CD4-positive, alpha-beta T cell treated with Interferon alpha-2 for 1 hour (primary cell): ENCODE measurements around the gene HPSE2.

Experiments used
- DNase-seq, 2 donors: peaks; one replicate each; pipeline ENCODE4 v3.0.0-alpha.2; 2020 to 2022

The HPSE2 gene

DNA sequence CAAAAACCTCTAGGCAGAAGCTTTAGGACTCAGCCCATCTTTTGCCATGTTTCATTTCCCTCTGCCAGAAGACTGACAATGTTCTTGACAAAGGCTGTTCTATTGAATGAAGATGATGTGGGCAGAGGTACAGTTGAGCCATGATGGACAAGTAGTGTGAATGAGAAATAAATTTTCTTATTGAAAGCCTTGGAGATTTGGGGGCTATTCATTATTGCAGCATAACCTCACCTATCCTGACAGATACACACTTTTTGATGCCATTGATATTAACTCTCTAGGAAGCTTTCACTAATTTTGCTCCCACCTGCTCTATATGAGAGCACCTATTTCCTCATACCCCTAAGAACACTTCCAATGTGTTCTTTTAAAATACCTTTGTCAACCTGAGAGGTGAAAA is 752.0 kb downstream of the HPSE2 start:
- DNase-seq = no peak

DNA sequence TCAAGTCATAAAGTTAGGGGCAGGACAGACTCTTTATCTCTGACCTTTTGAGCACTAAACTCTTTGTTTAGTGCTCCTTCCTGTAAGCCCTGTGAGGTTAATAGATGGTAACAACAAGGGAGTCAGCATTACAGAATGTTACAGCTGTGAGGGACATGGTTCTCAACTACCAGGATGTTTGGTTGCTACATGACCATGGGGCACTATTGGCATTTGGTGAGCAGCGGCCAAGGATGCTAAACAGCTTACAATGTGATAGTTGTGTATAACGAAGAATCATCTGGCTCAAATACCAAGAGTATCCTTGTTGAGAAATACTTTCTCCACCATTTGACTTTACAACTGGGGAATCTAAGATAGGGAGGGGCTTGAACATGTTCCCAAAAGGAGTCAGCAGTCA is 753.6 kb downstream of the HPSE2 start:
- no peak for DNase-seq

DNA sequence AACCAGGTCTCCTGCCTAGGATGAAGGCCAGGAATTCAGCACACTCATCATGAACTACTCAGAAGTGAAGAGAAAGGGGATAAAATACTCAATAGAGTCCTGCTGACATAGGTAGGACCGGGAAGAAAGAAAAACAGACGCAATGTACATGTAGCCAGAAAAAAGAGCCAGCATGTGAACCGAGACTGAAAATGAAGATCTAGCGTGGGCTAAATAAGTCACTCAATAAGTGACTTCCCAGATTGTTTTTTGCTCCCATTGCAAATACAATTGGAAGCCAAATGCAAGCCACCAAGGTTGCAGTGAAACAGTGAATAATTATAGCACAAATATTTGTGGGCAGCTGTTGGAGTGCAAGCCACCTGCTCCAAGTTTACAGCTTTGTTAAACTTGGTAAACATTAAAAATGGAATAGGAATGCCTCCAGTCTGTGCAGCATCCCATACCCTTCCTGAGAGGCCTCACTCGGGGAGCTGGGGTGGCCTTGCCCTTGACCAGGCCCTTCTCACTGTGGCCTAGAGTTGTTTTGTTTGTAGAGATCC is 754.2 kb downstream of the HPSE2 start:
- no peak for DNase-seq

DNA sequence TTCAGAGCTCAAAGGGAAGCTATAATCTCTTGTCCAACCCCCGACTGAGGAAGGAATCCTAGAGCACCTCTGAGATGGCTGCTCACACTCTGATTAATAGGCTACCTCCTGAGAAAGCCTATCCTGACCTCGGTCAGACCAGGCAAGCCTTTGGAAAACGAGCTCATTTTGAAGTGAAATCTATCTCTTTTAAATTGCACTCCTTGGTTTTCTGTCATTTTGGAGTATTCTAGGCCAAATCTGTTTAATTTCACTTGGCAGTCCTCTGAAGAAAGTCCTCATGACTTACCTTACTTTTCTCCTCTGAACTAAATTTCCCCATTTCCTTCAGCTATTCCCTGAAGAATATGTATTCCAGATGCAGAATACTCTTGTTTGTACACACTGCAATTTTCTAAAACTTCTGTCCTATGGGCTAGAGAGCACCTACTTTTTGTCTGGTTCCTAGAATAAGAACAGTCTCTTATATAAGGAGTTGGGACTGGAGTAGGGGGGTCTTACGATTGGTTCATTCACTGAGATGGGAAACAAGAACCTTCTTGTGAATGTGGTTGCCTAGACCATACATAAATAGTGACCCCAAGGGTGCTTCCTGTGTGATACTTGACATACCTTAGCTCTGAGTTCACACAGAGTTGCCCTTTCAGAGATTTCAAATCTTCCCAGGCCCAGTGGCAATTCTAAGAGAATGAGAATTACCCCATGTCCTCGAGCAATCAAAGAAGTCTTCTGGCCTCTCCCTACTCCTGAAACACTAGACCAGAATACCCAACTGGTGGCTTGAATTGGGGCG is 757.0 kb downstream of the HPSE2 start:
- no peak for DNase-seq

DNA sequence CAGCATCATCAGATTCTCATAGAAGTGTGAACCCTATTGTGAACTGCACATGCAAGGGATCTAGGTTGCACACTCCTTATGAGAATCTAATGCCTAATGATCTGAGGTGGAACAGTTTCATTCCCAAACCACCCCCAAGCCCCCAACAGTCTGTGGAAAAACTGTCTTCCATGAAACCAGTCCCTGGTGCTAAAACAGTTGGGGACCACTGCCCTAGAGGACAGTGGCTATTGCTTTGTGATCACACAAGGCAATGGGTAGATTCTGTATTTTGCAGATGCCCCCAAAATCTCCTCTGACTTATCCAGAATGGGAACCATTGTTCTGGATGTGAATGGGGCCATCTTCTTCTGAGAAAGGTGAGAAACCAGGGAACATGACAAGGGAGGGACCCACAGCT is 757.8 kb downstream of the HPSE2 start:
- DNase-seq = no peak

DNA sequence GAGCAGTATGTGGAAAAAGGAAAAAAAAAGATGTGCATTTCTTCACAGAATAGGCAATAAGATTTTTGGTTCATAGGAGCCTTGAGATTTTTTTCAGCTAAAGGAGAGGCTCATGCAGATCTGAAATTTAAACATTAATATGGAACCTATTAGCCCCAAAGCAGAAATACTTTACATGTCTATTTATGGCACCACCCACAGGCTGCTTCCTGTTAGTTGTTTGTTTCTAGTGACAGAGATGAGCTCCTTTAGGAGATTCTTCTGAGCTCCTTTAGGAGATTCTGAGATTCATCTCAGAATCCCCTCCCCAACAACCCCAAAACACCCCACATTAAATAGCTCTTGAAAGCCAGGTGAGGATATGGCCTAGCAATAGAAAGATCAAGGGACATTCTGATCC is 761.0 kb downstream of the HPSE2 start:
- no peak for DNase-seq

DNA sequence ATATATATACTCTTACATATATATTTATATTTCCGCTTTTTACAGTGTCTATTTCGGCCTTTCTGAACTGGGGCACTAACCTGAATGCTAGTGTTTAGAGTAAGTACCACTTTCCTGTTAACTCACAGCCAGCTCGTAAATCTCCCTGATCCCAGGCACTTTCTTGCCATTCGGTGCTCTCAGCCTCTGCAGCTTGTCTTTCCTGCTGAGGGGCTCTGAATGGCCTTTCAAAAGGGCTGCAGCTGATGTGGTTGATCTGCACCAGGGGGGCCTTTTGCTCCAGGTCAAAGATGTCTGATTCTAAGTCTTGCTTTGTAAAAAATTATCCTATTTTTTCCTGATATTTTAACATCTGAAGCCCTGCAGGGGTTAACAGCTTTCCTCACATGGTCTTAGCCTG is 763.5 kb downstream of the HPSE2 start:
- DNase-seq = no peak

DNA sequence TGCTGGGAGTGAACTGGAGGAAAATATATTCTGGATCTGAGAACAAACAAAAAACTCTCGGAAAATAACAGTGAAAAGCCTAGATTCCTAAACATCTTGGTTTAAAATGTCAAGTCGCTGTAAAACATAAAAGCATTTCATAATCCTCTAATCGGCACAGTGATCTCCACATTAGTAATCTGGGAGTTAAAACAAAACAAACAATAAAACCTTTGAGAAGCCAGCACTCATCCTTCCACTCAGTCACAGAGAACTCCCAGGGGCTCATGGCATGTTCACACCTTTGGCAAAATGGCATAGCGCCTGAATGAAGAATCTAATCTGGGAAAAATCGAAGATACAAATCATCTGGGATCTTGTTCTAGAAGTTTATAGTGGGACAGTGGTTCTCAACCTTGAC is 764.8 kb downstream of the HPSE2 start:
- DNase-seq = no peak

DNA sequence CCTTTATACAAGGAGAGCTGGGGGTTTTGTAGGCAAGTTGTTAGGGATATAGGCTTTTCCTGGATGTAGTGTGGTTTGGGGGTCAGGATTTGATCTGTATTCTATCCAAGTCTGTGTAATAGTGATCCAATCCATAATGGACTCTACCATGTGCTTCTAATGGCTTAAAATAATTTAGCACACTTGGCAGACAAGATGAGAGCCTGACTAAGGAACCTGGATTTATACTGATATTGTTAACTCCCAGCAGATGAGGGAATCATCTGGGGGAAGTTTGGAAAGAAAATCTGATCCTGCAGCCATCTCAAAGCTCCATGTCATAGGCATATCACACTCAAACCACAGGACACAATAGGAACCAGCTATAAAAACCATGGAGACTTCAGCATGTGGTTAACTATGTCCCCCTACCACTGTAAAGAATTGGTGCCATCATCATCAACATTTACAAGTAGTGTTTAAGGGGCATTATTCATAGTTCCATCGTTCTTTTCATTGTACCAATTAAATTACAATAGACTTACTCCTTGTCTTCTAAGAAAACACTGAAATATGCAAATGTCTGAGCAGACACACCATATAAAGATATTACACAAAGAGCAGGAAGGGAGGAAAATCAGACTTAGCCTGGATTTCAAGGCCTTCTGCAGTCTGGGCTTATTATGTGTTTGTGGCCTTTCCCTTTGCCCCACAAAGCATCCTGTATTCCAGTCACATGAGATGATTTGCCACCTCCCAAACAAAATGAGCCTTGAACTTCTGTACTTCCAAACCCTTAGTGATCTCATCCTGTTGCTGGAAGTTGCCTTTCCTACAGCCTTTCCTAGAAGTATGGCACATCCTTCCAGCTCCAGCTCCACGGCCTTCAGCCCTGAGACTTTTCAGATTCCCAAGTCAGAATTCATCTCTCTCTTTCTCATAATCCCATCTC is 766.4 kb downstream of the HPSE2 start:
- DNase-seq = no peak

DNA sequence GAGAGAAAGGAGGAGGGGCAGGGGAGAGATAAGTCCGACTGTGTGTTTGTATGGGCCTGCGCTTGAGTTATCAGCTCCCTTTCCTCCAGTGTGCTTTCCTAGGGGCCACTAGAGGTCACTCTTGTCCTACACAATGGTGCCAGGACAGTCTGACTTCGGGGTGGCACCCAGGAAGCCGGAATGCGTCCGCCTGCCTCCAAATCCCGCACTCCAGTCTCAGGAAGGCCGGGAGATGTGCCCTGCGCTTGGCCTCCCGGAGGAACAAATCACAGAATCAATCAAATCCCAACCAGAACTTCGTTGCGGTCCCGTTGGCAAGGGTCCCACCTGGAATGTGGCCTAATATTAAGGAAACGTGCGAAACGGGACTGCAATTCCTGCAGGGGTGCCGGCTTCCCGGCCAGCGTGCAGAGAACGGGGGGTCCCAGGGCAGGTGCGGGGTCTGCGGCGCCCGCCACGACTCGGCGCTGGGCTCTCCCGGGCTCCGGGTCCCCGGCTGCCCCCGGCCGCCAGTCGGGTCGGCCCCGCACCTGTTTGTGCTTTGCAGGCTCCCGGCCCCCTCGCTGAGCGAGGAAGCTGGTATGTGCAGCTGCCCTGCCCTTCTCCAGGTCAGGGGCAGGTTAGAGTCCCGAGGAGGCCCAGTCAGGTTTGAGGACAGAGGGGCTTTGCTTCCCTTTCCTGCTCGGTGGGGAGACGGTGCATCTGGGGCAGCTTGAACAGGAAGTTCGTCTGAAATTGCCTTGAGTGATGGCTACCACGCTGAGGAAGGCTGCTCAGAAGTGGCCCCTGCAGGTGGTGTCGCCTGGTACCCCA is 767.9 kb downstream of the HPSE2 start:
- peak; percentile 77 to 82 for DNase-seq

DNA sequence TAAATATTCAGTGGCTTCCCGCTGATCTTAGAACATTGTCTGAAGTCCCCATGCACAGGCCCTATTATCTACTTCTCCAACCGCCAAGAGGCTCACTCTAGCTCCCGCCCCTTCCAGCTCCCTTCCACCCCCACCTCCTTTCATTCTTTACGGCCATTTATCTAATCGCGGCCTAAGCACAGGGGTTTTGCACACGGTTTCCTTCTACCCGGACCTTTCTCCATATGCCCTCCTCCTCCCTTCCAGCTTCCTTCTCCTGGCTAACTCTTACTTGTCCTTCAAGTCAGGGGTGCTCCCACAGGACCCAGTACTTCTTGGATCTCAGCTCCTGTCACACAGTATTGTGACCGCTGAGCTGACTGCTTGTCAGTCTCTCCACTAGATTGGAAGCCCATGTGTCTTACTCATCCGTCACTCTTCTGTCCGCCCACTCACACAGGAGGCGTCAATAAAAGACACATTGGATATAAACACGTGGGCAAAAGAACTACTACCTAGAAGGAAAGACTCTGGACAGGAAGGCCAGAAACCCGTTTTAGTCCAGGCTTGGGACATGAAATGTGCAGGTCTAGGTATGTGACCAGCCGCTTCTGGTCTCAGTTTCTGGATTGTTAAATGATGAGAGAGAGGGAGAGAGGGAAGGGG is 768.7 kb downstream of the HPSE2 start:
- no peak for DNase-seq

DNA sequence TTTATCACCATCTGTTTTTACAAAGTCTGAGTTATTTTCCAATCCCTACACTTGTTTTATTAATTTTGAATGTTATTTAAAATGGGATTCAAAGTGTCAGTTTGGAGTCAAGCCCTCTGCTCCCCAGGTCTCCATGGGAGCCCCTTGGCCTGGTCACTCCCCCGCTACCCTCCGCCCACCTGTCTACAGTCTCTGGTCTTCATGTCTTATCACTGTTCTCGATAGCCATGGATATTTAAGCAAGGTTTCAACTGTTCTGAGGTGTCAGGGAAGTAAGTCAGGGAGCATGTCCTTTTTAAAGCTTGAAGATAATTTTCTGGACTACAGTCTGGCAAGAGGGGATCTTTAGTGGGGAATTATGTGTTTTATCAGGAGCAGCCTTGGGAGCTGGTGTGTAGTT is 769.8 kb downstream of the HPSE2 start:
- DNase-seq = no peak

DNA sequence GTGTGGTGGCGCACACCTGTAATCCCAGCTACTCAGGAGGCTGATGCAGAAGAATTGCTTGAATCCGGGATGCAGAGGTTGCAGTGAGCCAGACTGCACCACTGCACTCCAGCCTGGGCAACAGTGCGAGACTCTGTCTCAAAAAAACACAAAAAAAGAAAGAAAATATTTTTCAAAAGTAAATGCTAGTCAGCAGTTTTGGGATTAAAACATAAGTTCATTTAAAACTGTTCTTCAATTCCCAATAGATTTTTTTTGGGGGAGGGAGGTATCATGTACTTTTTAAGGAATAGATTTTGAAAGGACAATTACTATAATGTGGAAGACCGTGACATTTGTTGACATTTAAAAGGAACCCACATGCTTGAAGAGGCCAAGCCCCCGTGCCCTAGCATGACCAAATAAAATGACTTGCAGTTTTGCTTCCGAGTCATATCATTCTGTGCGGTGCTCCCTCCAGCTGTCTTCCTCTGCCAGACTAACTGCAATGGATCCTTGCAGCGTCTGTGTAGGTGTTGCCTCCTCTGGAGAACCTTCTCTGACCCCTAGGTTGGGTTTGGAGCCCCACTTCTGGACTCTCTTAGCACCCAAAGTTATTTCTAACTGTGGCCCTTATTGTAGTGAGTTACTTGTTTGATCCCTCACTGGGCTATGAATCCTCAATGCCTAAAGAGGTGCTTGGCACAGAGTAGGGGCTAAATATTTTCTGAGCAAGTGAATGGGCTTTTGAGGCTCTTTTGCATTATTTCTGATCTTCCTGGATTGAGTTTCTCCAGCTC is 771.5 kb downstream of the HPSE2 start:
- DNase-seq = no peak

DNA sequence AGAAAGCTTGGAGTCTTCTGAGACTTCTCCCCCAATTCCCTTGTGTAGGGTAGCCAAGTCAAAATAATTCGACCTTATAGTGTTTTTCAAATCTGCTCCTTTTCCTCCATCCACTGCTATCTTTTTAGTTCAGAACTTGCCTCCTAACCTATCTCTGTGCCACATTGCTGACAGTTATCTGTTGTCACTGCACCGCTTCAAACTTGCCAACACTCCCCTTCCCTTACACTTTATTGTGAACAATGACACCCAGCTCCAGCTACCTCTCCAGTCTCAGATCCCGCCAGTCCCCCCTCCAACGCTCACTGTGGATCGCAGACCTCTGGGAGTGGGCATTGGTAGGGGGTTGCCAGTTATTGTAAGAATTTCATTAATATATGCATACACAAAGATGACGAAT is 772.6 kb downstream of the HPSE2 start:
- DNase-seq = no peak

DNA sequence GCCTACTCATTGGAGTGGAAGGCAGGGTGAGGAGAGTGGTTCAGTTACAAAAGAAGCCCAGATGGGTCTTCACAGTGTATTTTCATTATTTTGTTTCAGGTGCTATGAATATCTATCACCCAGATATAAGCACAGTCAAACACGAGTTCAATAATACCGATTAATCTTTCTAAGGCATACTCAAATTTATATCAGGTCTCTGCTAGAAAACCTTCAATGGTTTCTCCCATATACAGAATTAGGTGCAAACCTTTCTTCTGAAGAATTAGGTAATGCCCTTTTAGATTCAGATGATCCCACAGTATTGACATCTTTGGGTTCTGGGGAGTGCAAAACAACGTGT is 774.2 kb downstream of the HPSE2 start:
- DNase-seq = no peak

DNA sequence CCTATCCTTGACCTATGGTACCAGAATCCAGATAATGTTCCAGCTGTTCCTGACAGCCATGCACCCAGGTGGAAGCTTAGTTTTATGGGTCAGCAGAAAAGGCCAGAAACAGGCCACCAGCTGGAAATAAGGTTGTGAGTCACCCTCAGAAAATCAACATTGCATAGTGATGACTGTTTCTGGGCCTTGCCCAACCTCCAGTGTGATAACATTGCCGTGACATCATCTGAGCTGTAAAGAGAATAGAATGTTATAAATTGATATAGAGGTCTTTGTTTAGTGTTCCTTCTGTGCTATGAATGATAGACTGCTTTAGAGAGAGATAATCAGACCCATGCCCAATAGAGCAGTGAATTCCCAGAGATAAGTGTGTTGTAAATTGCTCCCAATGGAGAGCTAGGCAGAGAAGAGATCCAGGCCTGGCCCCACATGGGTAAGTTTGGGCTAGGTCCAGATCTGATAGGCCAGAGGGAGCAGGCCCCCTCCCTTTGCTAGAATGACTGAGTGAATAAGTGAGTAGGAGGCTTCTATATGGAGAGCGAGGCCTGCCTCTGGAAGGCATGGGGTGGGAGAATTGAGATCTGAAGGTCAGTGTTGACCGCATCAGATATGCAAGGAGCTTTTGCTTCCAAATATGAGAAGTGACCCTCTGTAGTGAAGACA is 774.7 kb downstream of the HPSE2 start:
- DNase-seq = no peak

DNA sequence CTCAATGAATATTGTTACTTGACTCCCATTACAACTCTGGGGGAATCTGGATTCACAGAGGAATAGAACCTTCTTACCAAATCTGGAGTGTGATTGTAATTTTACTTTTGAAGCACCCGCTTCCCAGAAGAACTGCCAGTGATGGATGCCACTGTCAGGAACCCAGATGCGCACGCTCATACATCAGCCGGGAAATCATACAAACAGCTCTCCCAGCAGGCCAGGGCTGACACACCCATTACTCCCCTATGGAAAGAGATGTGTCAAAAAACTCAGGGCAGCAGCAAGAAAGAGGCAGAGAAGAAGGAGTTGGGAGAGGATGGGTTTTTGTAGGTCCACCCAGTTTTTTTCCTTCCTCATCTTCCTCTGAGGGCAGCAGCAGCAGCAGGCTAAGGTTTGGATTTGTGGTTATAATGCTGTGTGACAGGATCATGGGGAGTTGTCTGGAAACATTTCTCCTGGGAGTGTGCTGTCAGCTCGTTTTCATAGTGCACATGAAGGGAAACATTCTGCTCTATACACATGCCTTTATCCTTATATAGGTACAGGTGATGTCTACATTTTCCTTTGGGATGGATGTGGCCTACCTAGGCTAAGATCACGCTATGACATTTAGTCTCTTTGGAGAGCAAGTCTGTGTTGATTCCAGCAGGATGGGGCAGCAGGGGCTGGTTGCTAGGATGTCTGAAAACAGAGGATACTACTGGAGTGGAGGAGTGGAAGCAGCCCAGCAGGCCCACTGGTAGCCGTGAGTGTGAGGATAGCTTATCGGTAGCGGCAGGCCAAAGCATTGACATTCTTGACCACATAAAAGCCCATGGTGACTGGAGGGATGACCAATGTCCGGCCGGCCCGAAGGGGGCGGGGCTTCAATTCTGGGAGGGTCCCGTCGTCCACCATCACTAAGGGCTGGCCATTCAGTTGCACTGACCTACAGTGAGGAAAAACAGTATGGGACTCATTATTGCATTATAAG is 776.6 kb downstream of the HPSE2 start:
- no peak for DNase-seq

DNA sequence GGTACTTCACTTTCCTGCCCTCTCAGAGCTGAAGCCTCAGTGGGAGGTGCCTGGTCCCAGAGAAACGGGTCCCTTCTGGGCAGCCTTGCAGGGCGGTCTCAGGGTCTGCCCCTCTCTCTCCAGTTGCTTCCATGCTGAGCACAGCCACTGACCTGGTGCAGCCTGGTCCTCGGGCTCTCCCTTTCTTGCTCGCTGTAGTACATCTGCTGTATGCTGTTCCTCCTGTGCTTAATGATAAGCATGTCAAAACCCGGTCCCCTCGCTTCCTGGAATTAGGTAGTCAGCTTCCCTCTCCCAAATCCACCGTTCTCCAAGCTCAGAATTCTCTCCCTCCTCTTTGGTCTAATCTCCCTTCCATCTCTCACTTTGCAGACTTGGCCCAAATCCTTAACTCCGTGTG is 777.9 kb downstream of the HPSE2 start:
- no peak for DNase-seq

DNA sequence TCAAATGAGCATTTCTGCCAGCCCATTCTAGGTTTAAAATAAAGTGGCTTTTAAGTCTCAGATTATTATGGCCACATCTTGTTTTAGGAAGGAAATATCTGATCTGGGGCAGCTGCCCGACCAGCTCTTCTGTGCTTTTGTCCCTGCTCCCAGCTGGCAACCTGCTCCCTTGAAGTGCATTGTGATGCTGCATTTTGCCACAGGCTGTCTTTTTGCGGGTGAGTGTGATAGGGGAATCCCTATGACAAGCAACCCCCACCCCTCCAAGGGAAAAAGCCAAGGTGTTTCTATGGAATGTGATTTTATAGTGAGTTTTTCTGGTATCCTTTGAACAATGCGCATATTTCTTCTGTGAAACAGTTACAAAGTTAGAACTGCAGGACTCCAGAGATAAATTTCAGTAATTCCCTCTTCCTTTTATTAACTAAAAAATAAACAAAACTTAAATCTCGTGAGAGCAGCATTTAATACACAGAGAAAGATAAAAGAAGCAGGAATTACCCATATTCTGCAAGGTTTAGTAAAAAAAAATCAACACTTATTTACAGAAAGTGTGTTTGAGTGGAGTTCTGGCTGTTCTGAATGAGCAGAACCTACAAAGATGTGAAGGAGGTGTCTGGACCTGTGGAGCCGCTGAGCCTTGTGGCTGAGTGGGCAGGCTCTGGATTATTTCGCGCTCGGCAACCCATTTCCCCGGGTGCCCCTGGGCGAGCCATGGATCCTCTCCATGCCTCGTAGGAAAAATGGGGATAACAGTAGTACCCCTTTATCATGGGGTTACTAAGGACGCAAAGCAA is 778.8 kb downstream of the HPSE2 start:
- DNase-seq = no peak
